HepG2 (cell line): ENCODE data around the gene OR2V2. TPM values are rescaled to one million over a fixed set of nuclear protein-coding genes. Genes with fewer than 3 reads are reported as not detected.
A peak's percentile ranks its signal among the peaks of the same experiment; 100 is the strongest.

Experiments used
- ATRX ChIP-seq: sonication (generic); formaldehyde crosslinking; IDR thresholded peaks from 2 replicates; pipeline ENCODE4 v1.4.0; 2020; ENCODE audit warnings: missing genetic modification reagents, borderline replicate concordance
- BCL3 ChIP-seq: sonication (generic); formaldehyde crosslinking; IDR thresholded peaks from 2 replicates; pipeline ENCODE4 v1.5.1; 2020; ENCODE audit warnings: mild to moderate bottlenecking, missing genetic modification reagents, moderate library complexity
- CHD2 ChIP-seq: IDR thresholded peaks from 2 replicates; pipeline ENCODE4 v1.6.1; 2011; ENCODE audit warnings: low read depth, low read length, improper control_type of control experiment
- HCFC1 ChIP-seq: fragments of 150-350 bp; IDR thresholded peaks from 2 replicates; pipeline ENCODE4 v1.6.1; 2014; ENCODE audit warnings: low read depth, low read length
- NFE2 ChIP-seq: sonication (generic); formaldehyde crosslinking; IDR thresholded peaks from 2 replicates; pipeline ENCODE4 v1.4.0; 2020; ENCODE audit warnings: missing genetic modification reagents
- RAD51 ChIP-seq: fragments of 450-650 bp; IDR thresholded peaks from 2 replicates; pipeline ENCODE4 v1.6.1; 2016; ENCODE audit warnings: borderline replicate concordance
- REL ChIP-seq: sonication (generic); formaldehyde crosslinking; conservative IDR thresholded peaks from 2 replicates; pipeline ENCODE4 v1.8.0; 2022; ENCODE audit warnings: mild to moderate bottlenecking, missing genetic modification reagents, moderate library complexity
- ZC3H4 ChIP-seq: sonication (generic); formaldehyde crosslinking; IDR thresholded peaks from 2 replicates; pipeline ENCODE4 v1.4.0; 2020; ENCODE audit warnings: missing genetic modification reagents, borderline replicate concordance
- ZNF276 ChIP-seq: sonication (generic); formaldehyde crosslinking; IDR thresholded peaks from 2 replicates; pipeline ENCODE4 v1.4.0; 2020; ENCODE audit warnings: mild to moderate bottlenecking, low read depth, missing genetic modification reagents
- ZNF629 ChIP-seq: sonication (generic); formaldehyde crosslinking; conservative IDR thresholded peaks from 2 replicates; pipeline ENCODE4 v1.5.0; 2020; ENCODE audit warnings: missing genetic modification reagents
- ZNF83 ChIP-seq: sonication (generic); formaldehyde crosslinking; IDR thresholded peaks from 2 replicates; pipeline ENCODE4 v1.4.0; 2020; ENCODE audit warnings: missing genetic modification reagents, mild to moderate bottlenecking, borderline replicate concordance
- ZXDC ChIP-seq: sonication (generic); formaldehyde crosslinking; IDR thresholded peaks from 2 replicates; pipeline ENCODE4 v1.5.0; 2020; ENCODE audit warnings: mild to moderate bottlenecking, missing genetic modification reagents
- polyA plus RNA-seq, 8 experiments: library from polyadenylated mRNA; depleted of rRNA in 3 of 8; stranded (reverse) in 7 of 8; unstranded in 1 of 8; fragments of >200 nt; fragmentation: Illumina TruSeq in 4 of 8; extraction: Trizol in 4 of 8; gene quantifications; 2 replicates each; pipeline versions ENCODE4 v1.2.1 to v1.2.3, GENCODE V29; 2011 to 2016; ENCODE audit warnings: low read depth in 4 of 8, missing spikeins in 1 of 8, mixed read lengths in 1 of 8; ENCODE audit not compliant: insufficient read depth in 1 of 8
- total RNA-seq, 5 experiments: library from RNA; depleted of rRNA; stranded (reverse); fragments of >200 nt; fragmentation: Illumina TruSeq; extraction: Trizol; gene quantifications; 2 replicates each; pipeline ENCODE4 v1.2.3, GENCODE V29; 2016; ENCODE audit warnings: low read depth in 1 of 5
- TF ChIP-seq, protein P1 (sequence below): sonication (generic); formaldehyde crosslinking; conservative IDR thresholded peaks from 2 replicates; pipeline ENCODE4 v1.4.0; 2020; ENCODE audit warnings: missing genetic modification reagents
- TF ChIP-seq, protein P2 (sequence below): sonication (generic); formaldehyde crosslinking; IDR thresholded peaks from 2 replicates; pipeline ENCODE4 v1.4.0; 2020; ENCODE audit warnings: mild to moderate bottlenecking, missing genetic modification reagents, borderline replicate concordance
- TF ChIP-seq, protein P3 (sequence below): IDR thresholded peaks from 2 replicates; pipeline ENCODE4 v1.6.1; 2016

OR2V2 gene
- total and polyA plus RNA-seq, 2 of the 13 experiments (the other 11 are each of a cell fraction or from before 2014, with no cell fraction given): not detected

- TF ChIP-seq ZXDC (CRISPR knock-in tag) (peak; percentile 67; the same call in 1 of the 2 replicates), RAD51 (no peak), BCL3 (peak; percentile 39), ZNF83 (CRISPR knock-in tag) (no peak; the same call in 1 of the 2 replicates), HCFC1 (no peak; the same call in 1 of the 2 replicates), ATRX (CRISPR knock-in tag) (no peak), ZNF276 (CRISPR knock-in tag) (peak; percentile 23; the same call in 1 of the 2 replicates), ZNF629 (CRISPR knock-in tag) (peak; percentile 67), CHD2 (no peak), ZC3H4 (CRISPR knock-in tag) (no peak), REL (CRISPR knock-in tag) (peak; percentile 79), NFE2 (CRISPR knock-in tag) (no peak)
- TF ChIP-seq, protein P1, sequence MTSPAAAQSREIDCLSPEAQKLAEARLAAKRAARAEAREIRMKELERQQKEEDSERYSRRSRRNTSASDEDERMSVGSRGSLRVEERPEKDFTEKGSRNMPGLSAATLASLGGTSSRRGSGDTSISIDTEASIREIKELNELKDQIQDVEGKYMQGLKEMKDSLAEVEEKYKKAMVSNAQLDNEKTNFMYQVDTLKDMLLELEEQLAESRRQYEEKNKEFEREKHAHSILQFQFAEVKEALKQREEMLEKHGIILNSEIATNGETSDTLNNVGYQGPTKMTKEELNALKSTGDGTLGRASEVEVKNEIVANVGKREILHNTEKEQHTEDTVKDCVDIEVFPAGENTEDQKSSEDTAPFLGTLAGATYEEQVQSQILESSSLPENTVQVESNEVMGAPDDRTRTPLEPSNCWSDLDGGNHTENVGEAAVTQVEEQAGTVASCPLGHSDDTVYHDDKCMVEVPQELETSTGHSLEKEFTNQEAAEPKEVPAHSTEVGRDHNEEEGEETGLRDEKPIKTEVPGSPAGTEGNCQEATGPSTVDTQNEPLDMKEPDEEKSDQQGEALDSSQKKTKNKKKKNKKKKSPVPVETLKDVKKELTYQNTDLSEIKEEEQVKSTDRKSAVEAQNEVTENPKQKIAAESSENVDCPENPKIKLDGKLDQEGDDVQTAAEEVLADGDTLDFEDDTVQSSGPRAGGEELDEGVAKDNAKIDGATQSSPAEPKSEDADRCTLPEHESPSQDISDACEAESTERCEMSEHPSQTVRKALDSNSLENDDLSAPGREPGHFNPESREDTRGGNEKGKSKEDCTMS (CRISPR knock-in tag): no peak
- TF ChIP-seq, protein P2, sequence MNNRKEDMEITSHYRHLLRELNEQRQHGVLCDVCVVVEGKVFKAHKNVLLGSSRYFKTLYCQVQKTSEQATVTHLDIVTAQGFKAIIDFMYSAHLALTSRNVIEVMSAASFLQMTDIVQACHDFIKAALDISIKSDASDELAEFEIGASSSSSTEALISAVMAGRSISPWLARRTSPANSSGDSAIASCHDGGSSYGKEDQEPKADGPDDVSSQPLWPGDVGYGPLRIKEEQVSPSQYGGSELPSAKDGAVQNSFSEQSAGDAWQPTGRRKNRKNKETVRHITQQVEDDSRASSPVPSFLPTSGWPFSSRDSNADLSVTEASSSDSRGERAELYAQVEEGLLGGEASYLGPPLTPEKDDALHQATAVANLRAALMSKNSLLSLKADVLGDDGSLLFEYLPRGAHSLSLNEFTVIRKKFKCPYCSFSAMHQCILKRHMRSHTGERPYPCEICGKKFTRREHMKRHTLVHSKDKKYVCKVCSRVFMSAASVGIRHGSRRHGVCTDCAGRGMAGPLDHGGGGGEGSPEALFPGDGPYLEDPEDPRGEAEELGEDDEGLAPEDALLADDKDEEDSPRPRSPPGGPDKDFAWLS: peak; percentile 83; the same call in 1 of the 2 replicates
- TF ChIP-seq, protein P3, sequence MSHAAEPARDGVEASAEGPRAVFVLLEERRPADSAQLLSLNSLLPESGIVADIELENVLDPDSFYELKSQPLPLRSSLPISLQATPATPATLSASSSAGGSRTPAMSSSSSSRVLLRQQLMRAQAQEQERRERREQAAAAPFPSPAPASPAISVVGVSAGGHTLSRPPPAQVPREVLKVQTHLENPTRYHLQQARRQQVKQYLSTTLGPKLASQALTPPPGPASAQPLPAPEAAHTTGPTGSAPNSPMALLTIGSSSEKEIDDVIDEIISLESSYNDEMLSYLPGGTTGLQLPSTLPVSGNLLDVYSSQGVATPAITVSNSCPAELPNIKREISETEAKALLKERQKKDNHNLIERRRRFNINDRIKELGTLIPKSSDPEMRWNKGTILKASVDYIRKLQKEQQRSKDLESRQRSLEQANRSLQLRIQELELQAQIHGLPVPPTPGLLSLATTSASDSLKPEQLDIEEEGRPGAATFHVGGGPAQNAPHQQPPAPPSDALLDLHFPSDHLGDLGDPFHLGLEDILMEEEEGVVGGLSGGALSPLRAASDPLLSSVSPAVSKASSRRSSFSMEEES: no peak
Measured at GRCh38 chr5:181191526-181192336, 44.3 kb downstream of the OR2V2 start (continued).
